ENCODE results near the gene CENPQ.

CENPQ gene

GRCh38 chr6:49528571-49528970 lies 65.4 kb downstream of the CENPQ start:
- no peaks in the 10 kb centered on the region for H3K27me3 ChIP-seq (ENCODE audit: control insufficient read depth in 1 of 2, insufficient read depth in 1 of 2, low read length in 2 of 2)
- H3K36me3 ChIP-seq (ENCODE audit: control insufficient read depth in 1 of 2, insufficient read depth in 2 of 2, low read depth in 1 of 2, low read length in 2 of 2) = no peaks in the 10 kb centered on the region
- H4K91ac ChIP-seq (ENCODE audit: low read length) = no peak overlapping the region
- H3K4me3 ChIP-seq (ENCODE audit: insufficient read depth in 1 of 2, low read depth in 1 of 2, low read length in 2 of 2) = no peak overlapping the region
- H2AK5ac ChIP-seq (ENCODE audit: low read length, severe bottlenecking) = no peak overlapping the region
- no peak overlapping the region for H3K4me2 ChIP-seq (ENCODE audit: low read length, poor library complexity, severe bottlenecking)
- H3K4ac ChIP-seq (ENCODE audit: low read depth in 1 of 2, low read length in 2 of 2) = no peak overlapping the region
- no peak overlapping the region for H2BK120ac ChIP-seq (ENCODE audit: low read depth, low read length)
- no peak overlapping the region for H3K23ac ChIP-seq (ENCODE audit: low read length in 2 of 2)
- H2BK5ac ChIP-seq (ENCODE audit: low read depth, low read length, poor library complexity, severe bottlenecking) = no peak overlapping the region
- H3K18ac ChIP-seq (ENCODE audit: low read depth in 1 of 2, low read length in 2 of 2) = no peak overlapping the region
- DNase-seq = no peak
- no peak overlapping the region for H4K8ac ChIP-seq (ENCODE audit: low read length)
- no peaks in the 10 kb centered on the region for H3K9me3 ChIP-seq (ENCODE audit: control insufficient read depth, low read length)
- no peak overlapping the region for H2BK15ac ChIP-seq (ENCODE audit: low read depth, poor library complexity, severe bottlenecking)
- no peak overlapping the region for H3K9ac ChIP-seq (ENCODE audit: low read length)
- H2AFZ ChIP-seq (ENCODE audit: low read depth, low read length) = no peak overlapping the region
- WGBS = 85% methylated on average over 2 of the region's 3 CpGs
- H2BK12ac ChIP-seq (ENCODE audit: low read length in 2 of 2) = no peak overlapping the region
- no peak overlapping the region for H3K14ac ChIP-seq (ENCODE audit: low read length in 2 of 2)
- no peak overlapping the region for H3K27ac ChIP-seq (ENCODE audit: low read length, poor library complexity, severe bottlenecking)
- H3K79me1 ChIP-seq (replicated peaks; ENCODE audit: low read length, poor library complexity, severe bottlenecking) = no peaks in the 10 kb centered on the region
- H3K4me1 ChIP-seq (ENCODE audit: control insufficient read depth, insufficient read depth, low read depth, low read length) = no peaks in the 10 kb centered on the region

- Histone ChIP-seq H4K91ac (ENCODE audit: low read length) (no peak overlapping the region), H3K36me3 (ENCODE audit: control insufficient read depth in 1 of 2, insufficient read depth in 2 of 2, low read depth in 1 of 2, low read length in 2 of 2) (no peaks in the 10 kb centered on the region), H3K27ac (ENCODE audit: low read length, poor library complexity, severe bottlenecking) (no peak overlapping the region), H3K23ac (ENCODE audit: low read length in 2 of 2) (no peak overlapping the region), H3K4ac (ENCODE audit: low read depth in 1 of 2, low read length in 2 of 2) (no peak overlapping the region), H3K9ac (ENCODE audit: low read length) (no peak overlapping the region), H3K4me1 (ENCODE audit: control insufficient read depth, insufficient read depth, low read depth, low read length) (no peaks in the 10 kb centered on the region), H2AK5ac (ENCODE audit: low read length, severe bottlenecking) (no peak overlapping the region), H3K4me3 (ENCODE audit: insufficient read depth in 1 of 2, low read depth in 1 of 2, low read length in 2 of 2) (no peak overlapping the region), H3K27me3 (ENCODE audit: control insufficient read depth in 1 of 2, insufficient read depth in 1 of 2, low read length in 2 of 2) (no peaks in the 10 kb centered on the region), H3K4me2 (ENCODE audit: low read length, poor library complexity, severe bottlenecking) (no peak overlapping the region), H2BK12ac (ENCODE audit: low read length in 2 of 2) (no peak overlapping the region), H2AFZ (ENCODE audit: low read depth, low read length) (no peak overlapping the region), H4K8ac (ENCODE audit: low read length) (no peak overlapping the region), H2BK5ac (ENCODE audit: low read depth, low read length, poor library complexity, severe bottlenecking) (no peak overlapping the region), H3K18ac (ENCODE audit: low read depth in 1 of 2, low read length in 2 of 2) (no peak overlapping the region), H2BK120ac (ENCODE audit: low read depth, low read length) (no peak overlapping the region), H3K9me3 (ENCODE audit: control insufficient read depth, low read length) (no peaks in the 10 kb centered on the region), H3K14ac (ENCODE audit: low read length in 2 of 2) (no peak overlapping the region), H3K79me1 (replicated peaks; ENCODE audit: low read length, poor library complexity, severe bottlenecking) (no peaks in the 10 kb centered on the region), H2BK15ac (ENCODE audit: low read depth, poor library complexity, severe bottlenecking) (no peak overlapping the region)
- no CpG with 5 or more reads among the region's 2 CpGs for WGBS
- no peak for DNase-seq
Observed at GRCh38 chr6:49530141-49530776, 67.1 kb downstream of the CENPQ start.

GRCh38 chr6:49531774-49532569 lies 68.8 kb downstream of the CENPQ start:
- Histone ChIP-seq H3K27me3 (ENCODE audit: control insufficient read depth in 1 of 2, insufficient read depth in 1 of 2, low read length in 2 of 2) (no peaks in the 10 kb centered on the region), H2AFZ (ENCODE audit: low read depth, low read length) (no peak overlapping the region), H3K18ac (ENCODE audit: low read depth in 1 of 2, low read length in 2 of 2) (no peak overlapping the region), H3K23ac (ENCODE audit: low read length in 2 of 2) (no peak overlapping the region), H4K91ac (ENCODE audit: low read length) (no peak overlapping the region), H4K8ac (ENCODE audit: low read length) (no peak overlapping the region), H3K4me2 (ENCODE audit: low read length, poor library complexity, severe bottlenecking) (no peak overlapping the region), H3K9me3 (ENCODE audit: control insufficient read depth, low read length) (no peaks in the 10 kb centered on the region), H3K36me3 (ENCODE audit: control insufficient read depth in 1 of 2, insufficient read depth in 2 of 2, low read depth in 1 of 2, low read length in 2 of 2) (no peaks in the 10 kb centered on the region), H2BK120ac (ENCODE audit: low read depth, low read length) (no peak overlapping the region), H2BK15ac (ENCODE audit: low read depth, poor library complexity, severe bottlenecking) (no peak overlapping the region), H3K4ac (ENCODE audit: low read depth in 1 of 2, low read length in 2 of 2) (no peak overlapping the region), H3K9ac (ENCODE audit: low read length) (peak overlapping the region; percentile 80), H3K4me3 (ENCODE audit: insufficient read depth in 1 of 2, low read depth in 1 of 2, low read length in 2 of 2) (peak overlapping the region in 1 of 2 experiments; percentile 45), H3K27ac (ENCODE audit: low read length, poor library complexity, severe bottlenecking) (no peak overlapping the region), H2BK12ac (ENCODE audit: low read length in 2 of 2) (no peak overlapping the region), H3K79me1 (replicated peaks; ENCODE audit: low read length, poor library complexity, severe bottlenecking) (no peaks in the 10 kb centered on the region), H3K4me1 (ENCODE audit: control insufficient read depth, insufficient read depth, low read depth, low read length) (no peaks in the 10 kb centered on the region), H2AK5ac (ENCODE audit: low read length, severe bottlenecking) (no peak overlapping the region), H2BK5ac (ENCODE audit: low read depth, low read length, poor library complexity, severe bottlenecking) (no peak overlapping the region), H3K14ac (ENCODE audit: low read length in 2 of 2) (no peak overlapping the region)
- WGBS = no CpG with 5 or more reads among the region's 3 CpGs
- peak; percentile 73 for DNase-seq

- H2AFZ ChIP-seq (ENCODE audit: low read depth, low read length) = no peak overlapping the region
- no peaks in the 10 kb centered on the region for H3K9me3 ChIP-seq (ENCODE audit: control insufficient read depth, low read length)
- no peak overlapping the region for H4K8ac ChIP-seq (ENCODE audit: low read length)
- H3K79me1 ChIP-seq (replicated peaks; ENCODE audit: low read length, poor library complexity, severe bottlenecking) = no peaks in the 10 kb centered on the region
- no peak overlapping the region for H3K9ac ChIP-seq (ENCODE audit: low read length)
- H3K27ac ChIP-seq (ENCODE audit: low read length, poor library complexity, severe bottlenecking) = no peak overlapping the region
- H3K27me3 ChIP-seq (ENCODE audit: control insufficient read depth in 1 of 2, insufficient read depth in 1 of 2, low read length in 2 of 2) = no peaks in the 10 kb centered on the region
- no peak overlapping the region for H3K14ac ChIP-seq (ENCODE audit: low read length in 2 of 2)
- H3K4me3 ChIP-seq (ENCODE audit: insufficient read depth in 1 of 2, low read depth in 1 of 2, low read length in 2 of 2) = no peak overlapping the region
- no peak overlapping the region for H3K23ac ChIP-seq (ENCODE audit: low read length in 2 of 2)
- no peak overlapping the region for H2BK5ac ChIP-seq (ENCODE audit: low read depth, low read length, poor library complexity, severe bottlenecking)
- H3K4me1 ChIP-seq (ENCODE audit: control insufficient read depth, insufficient read depth, low read depth, low read length) = no peaks in the 10 kb centered on the region
- no peak overlapping the region for H3K4ac ChIP-seq (ENCODE audit: low read depth in 1 of 2, low read length in 2 of 2)
- no peak overlapping the region for H2BK120ac ChIP-seq (ENCODE audit: low read depth, low read length)
- no peak overlapping the region for H4K91ac ChIP-seq (ENCODE audit: low read length)
- no peak overlapping the region for H3K18ac ChIP-seq (ENCODE audit: low read depth in 1 of 2, low read length in 2 of 2)
- H2BK12ac ChIP-seq (ENCODE audit: low read length in 2 of 2) = no peak overlapping the region
- no peaks in the 10 kb centered on the region for H3K36me3 ChIP-seq (ENCODE audit: control insufficient read depth in 1 of 2, insufficient read depth in 2 of 2, low read depth in 1 of 2, low read length in 2 of 2)
- no peak for DNase-seq
- H3K4me2 ChIP-seq (ENCODE audit: low read length, poor library complexity, severe bottlenecking) = no peak overlapping the region
- no peak overlapping the region for H2BK15ac ChIP-seq (ENCODE audit: low read depth, poor library complexity, severe bottlenecking)
- no peak overlapping the region for H2AK5ac ChIP-seq (ENCODE audit: low read length, severe bottlenecking)
- 80% methylated on average over 2 of the region's 5 CpGs for WGBS
Observed at GRCh38 chr6:49535795-49536194, 72.6 kb downstream of the CENPQ start.

All from mesenchymal stem cell (in vitro differentiated cells and primary cell).